G401.6 (cell line): Measurements from ENCODE around the gene NEDD4L.

Experiments
- FAIRE-seq: peaks from 2 replicates; lab custom pipeline; 2012; peaks lifted over from hg19 to GRCh38; lab: Jason Lieb, UNC

NEDD4L gene

DNA sequence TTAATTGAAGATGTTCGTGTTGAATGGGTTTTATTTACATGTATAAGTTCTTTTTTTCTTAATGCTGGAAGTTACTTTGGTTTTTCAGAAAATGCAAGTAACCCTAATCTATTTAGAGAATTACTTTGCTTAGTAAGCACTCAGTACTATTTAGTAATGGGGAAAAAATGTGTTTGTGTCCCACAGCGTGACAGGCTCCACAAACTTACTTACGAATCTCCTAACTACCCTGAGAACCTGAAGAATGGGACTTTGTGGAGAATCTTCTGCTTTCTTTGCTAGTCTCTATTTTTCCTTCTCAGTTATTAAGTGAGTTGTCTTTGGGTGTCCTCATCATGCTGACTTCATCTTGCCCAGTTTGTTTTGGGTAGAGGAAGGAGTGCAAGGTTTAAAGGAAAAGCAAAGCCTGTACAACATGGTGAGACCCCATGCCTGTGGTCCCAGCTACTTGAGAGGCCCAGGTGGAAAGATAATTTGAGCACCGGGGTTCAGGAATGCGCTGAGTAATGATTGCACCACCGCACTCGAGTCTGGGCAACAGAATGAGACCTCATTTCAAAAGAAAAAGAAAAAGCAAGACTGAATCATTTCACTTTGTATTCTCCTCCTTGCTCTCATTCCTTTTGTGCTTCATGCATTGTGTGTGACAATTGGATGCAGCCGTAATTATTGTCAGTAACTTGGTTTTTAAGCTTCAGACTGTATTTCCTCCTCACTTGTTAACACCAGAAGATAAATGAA, 10.2 kb downstream of the NEDD4L start:
- no peak for FAIRE-seq

DNA sequence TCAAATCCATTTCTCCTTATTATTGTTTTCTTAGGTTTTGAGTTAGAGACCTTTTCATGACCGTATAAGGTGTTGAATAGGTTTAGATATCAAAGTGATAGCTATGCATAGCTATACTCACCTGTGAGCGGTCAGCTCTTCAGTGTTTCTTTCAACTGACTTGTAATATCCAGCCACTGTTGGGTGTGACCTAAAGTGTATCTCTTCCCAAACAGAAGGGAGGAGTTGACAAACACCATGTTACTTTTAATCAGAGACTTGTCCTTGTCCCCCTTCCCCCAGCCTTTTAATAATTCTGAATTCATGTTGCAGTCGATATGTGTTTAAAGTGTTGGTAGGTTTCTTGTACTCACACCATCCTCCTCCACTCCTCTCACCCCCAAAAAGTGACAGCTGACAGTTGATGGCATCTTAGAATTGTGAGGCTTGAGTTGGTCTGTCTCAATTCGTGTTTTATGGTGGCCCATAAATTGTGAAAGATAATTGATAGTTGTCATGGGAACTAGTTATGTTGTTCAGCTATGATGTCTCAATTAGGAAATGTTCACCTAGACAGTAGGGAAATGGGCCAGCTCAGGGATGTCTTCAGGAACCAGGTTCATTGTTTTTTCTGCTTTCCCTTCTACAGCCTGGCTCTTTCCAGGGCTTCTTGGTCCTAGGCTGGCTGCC, 12.0 kb downstream of the NEDD4L start:
- no peak for FAIRE-seq

DNA sequence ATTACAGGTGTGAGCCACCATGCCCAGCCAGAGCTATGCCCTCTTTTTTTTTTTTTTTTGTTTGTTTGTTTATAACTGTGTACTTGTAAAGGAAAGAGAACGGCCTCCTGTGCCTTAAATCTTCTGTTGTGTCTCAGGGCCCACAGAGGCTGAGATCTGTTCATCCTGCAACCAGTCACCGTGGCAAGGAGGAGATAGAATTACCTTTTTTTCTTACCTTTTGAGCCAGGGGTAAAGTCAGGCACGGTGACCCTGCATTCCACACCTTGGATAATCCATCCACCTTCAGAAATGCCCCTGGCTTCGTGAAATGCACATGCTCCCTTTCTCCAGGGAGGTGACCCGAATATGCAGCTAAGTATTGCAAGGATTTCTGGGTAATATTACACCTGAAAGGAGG, 12.8 kb downstream of the NEDD4L start:
- FAIRE-seq, result no peak

DNA sequence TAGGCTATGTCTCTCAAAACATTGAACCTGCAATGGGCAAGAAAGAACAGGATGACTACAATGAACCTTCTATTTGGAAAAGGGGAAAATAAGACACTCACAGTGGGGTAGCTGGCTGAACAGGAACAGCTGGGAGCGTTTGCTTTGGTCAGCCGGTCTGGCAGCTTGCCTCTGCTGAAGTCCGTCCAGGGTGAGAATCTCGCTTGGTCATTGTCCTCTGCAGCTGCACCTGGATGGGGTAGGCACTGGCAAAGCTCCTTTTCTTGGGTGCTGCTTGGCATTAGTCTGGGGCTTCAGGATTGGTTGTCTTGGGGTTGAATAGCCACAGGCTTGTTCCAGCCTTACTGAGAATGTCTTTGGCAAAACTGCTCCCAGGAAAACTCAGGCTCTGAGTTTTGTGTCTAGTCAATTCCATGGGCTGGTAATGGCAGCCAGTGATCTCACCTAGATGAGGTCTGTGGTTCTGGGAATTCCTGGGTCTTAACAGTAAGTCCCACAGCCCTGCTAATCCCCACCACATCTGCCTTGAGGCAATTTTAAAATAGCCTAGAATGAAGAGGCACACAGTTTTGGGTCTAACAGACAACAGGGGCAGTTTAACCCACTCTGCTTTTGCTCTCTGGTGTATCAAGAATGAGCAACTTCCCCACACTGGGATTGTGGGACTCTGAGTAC, 13.4 kb downstream of the NEDD4L start:
- FAIRE-seq, result no peak

DNA sequence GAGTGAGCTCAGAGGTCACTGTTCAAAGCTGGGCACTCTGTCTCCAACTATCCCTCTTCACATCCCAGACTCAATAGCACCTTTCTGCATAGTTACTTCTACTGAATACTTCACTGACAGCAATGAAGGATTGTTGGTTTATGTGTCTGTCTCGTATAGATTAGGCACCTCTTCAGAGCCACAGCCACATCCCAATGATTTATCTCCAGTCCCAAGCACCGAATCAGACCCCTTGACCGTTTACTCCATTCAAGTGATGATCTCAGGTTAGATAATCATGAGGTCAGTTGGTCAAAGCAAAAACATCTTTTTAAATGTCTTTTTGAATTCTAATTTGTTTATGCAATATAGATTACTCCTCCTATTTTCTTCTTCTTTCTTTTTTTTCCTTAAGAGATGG, 14.7 kb downstream of the NEDD4L start:
- no peak for FAIRE-seq

DNA sequence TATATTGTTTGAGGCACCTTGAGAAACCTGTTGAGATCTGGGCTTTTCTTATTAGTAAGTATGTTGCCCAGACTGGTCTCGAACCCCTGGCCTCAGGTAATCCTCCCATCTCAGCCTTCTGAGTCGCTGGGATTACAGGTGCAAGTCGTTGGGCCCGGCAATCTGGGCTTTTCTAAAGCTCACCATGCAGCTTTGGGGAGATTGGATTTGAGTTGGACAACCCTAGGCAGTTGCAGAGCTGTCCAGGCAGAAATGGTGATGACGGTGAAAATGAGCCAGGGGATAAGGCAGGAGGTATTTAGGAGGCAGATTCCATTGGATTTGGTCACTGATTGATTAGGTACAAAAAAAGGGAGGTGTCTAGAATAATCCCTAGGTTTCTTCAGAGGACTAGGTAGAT, 16.2 kb downstream of the NEDD4L start:
- FAIRE-seq, result no peak

DNA sequence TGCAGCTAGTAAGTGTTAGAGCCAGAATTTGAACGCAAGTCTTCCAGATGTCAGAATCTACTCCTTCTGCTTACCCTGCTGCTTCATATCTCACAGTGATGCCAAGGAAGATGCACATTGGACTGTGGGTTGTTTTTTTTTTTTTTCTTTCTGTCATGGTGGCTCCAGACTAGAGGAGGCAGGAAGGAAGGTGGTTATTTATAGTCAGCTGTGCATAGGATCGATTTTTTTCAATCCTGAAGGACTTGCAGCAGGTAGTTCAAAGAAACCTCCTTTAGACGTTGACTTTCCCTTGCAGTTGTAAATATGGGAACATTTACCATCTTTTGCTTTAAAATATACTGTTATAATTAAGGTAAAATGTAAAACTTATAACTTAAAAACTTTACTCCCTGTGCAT, 17.3 kb downstream of the NEDD4L start:
- no peak for FAIRE-seq

DNA sequence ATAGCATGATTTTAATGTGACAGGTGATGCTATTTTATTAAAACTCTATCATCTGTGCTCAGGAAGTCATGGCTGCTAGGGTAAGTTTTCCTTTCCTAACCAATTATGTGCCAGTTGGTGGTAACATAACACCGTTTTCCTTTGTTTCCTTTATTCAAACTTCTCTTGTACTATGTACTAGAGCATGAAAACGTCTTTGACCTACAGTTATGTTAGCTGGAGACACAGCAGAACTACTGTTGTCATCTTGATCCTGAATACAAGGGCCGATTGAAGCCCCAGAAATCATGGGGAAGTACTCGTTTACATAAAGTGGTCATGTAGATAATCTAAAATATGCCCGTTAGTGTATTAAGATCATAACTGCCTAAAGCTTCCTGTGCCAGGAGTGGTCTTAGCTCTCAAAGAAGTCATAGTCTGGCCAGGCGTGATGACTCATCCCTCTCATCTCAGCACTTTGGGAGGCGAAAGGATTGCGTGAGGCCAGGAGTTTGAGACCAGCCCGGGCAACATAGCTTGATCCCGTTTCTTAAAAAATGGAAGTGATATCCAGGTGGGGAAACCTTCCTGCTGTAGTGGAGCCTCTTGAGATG, 20.5 kb downstream of the NEDD4L start:
- no peak for FAIRE-seq

DNA sequence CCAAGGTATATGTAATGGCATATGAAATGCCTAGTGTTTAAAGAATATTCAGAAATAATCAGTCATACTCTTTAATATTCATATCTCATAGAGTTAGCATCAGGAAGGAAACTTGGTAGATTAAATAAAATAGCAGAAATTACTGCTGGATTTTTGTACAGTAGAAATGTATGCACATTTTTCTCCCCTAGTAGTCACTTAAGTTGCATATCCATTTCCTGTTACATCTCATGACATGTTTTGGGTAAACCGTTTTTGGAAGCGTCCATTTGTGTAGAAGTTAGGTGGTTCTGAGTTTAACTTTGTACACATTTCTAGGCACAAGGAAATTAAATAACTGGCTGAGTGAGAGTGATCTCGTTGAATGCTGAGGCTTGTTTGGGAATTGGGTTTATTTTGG, 21.9 kb downstream of the NEDD4L start:
- FAIRE-seq, result no peak

DNA sequence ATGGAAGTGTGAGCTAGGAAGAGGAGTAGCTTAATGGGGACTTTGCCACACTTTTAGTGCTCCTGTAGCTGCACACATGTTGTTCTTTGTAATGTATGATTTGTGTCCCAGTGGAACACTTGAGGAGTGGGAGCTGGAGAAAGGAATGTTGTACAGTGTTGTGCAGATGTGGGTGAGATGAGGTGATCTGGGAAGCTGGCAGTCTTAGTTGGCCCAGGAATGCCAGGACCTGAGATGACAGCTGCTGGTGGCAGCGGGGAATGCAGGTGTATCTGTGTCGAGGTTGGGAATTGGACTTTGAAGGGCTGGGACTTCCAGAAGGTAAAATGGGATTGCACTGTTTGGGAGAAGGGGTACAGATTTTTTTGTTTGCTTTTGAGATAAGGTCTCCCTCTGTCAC, 23.6 kb downstream of the NEDD4L start:
- FAIRE-seq, result no peak

DNA sequence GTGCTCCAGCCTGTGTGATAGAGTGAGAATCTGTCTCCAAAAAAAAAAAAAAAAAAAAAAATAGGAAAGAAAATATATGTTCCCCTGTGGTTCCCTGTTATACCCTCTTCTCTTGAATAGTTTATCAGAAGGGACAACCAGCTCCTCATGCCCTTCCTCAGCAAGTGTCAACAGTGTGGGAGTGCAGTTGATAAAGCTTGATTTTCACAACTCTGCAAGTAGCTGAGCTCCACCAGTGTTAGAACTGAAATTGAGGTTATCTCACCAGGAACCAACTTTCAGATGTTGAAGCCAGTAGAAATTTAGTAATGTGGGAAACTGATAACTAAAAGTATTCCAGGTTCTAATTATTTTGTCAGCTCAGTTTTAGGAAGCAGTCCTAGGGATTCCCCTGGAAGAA, 25.1 kb downstream of the NEDD4L start:
- FAIRE-seq, result no peak

DNA sequence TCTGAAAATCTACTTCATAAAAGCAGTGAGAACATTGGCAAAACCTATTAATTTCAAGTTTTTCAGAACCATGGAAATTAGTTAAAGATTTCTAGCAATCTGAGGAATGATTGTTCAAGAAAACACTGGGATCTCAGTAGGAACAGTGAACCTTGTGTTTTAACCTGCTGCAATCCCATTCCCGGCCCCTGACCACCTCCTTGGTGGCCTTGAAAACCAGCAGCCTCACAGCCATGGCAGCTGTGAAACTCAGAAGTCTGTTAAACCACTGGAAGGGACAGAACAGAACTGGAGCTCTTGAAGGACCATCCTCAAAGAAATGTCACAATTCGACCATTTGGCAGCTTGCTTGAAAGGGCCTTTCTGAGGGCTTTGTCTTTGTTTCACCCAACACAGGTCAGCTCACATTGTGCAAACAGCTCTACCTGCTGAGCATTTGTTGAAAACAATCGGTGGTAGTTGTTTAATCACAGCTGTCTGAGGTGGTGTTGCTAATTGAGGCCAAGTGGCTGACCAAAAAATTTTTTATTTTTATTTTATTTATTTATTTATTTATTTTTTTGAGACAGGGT, 25.8 kb downstream of the NEDD4L start:
- no peak for FAIRE-seq

DNA sequence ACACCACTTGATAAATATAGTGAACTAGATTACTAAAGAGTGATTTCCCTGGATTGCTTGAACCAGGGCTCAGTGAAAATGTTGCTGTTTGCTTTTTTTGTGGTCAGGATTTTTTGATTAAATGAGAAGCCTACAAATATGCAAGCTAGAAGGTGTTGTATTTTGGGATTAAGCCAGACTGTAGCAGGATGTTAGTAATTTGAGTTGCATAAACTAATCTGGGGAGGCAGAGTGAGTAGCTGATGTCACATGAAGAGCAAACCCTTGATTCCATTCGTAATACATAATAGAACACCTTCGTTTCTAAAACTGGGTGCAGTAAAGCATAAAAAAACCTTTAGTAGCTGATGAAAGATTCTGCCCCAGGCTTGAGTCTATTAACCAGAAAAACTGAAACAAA, 32.0 kb downstream of the NEDD4L start:
- FAIRE-seq, result no peak

DNA sequence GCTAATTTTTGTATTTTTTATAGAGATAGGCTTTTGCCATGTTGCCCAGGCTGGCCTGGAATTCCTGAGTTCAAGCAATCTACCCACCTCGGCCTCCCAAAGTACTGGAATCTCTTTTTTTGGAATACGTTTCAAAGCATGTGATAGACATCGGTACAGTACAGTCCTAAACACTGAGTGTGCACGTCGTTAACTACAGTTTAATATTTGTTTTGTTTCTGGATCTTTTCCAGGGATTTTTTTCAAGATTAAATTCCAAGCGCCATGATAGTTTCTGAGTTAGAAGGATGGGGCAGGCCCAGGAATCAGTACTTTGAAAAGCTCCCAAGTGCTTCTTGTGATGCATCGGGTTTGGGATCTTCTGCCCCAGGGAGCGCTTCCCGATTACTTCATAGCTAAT, 33.3 kb downstream of the NEDD4L start:
- no peak for FAIRE-seq

DNA sequence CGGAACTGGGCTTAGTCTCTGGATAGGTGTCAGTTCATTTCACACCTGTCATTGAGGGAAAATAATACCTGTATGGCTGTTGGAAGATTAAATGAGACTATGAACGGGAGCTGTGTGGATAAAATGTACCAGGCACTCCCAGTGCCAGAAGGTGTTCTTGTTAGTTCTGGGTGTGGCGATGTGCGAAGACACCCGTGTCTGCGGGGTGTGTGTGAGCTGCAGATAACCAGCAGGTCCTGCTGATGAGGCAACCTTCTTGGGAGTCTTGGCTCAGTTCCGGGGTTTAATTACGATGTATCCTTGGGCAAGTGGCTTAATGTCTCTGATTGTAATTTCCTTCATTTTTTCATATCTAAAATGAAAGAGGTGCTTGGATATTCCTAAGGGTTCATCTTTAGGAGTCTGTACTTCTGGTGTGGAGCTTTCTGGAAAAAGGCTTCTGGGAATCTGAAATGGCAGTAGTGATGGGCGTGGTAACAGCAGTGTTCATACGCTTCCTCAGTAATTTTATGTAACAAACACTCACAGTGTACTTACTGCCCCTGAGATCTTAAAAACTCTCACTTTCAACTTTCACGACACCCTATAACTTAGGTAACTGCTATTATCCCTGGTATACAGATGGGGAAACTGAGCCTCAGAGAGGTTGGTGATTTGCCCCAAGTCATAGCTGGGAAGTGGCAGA, 35.0 kb downstream of the NEDD4L start:
- no peak for FAIRE-seq

DNA sequence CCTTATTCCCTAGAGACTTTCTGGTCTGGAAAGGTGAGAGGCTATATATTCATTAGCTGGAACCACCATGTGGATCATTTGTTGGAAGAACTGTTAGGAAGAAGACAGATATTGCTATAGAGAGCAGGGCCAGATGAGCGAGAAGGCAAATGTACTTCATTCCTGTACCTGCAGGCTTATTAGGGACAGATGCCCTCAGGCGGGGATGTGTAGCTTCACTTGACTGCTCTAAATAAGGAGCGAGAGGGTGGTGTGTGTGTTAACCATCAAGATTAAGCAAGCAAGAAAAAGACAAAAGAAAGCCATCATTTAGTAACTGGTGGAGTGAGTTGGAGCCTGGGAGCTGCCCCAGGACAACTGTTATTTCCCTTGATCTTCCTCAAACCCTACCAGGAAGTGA, 36.4 kb downstream of the NEDD4L start:
- no peak for FAIRE-seq

DNA sequence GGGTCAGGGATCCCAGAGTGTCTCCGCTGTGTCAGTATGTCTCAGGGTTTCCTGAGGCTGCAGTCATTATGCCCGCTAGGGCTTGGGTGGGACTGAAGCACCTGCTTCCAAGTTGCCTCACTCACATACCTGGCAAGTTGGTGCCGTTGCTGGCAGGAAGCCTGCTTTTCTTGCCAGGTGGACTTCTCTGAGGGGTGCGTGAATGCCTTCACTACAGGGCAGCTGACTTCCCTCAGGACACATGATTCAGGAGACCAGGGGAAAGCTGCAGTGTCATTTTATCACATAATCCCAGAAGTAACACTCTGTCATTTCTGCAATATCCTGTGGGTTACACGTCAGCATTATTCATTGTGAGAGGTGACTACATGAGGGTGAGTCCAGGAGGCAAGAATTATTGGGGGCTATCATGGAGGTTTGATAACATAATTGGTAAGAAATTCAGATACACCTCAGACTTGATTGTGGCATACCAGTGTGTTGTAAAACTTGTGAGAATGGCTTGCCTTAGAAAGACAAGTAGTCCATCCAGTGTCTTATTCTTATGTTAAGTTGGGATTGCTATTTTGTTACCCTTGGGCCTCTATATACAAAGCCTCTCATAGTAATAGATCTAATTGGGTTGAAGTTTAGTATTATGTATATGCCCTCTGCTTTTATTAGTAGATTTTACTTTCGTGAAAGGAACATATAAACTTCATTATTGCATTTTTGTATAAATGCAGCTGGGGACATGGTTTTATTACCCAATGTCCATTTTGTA, 44.1 kb downstream of the NEDD4L start:
- no peak for FAIRE-seq

DNA sequence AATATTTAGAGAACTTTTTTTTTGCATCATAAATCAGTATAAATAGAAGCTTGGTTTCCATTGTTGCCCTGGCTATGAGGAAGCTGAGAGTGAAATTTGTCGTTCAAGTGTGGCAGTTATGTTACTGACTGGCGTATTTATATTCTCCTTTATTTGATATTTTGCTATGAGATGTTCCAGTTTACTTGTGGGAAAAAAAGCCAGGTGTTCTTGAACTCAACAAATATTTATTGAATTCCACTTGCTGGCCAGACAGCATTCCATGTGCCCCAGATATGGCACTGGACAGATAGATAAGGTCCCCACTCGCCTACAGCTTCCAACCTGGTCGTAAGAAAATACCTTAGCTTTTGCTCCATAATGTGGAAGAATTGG, 44.7 kb downstream of the NEDD4L start:
- no peak for FAIRE-seq

DNA sequence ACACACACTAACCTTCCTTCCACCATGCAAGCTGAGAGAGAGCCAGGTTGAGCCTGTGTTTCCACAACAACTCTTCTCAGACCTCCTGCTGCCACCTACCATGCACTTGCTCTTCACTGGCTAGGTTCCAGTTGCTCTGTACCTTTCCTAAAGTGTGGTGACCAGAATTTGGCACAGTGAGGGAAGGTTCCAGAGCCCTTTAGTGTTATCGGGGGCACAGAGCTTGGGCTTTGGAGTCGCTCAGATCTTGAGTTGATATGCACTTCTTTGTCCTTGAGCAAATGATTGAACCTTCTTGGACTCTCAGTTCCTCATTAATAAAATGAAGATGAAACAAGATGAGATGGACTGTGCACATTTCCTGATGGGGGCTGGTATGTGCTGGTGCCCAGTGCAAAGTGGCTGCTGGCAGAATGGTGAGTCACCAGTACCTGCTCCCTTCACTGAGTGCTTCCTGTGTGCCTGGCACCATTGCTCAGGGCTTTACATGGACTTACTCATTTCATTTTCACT, 47.1 kb downstream of the NEDD4L start:
- no peak for FAIRE-seq

DNA sequence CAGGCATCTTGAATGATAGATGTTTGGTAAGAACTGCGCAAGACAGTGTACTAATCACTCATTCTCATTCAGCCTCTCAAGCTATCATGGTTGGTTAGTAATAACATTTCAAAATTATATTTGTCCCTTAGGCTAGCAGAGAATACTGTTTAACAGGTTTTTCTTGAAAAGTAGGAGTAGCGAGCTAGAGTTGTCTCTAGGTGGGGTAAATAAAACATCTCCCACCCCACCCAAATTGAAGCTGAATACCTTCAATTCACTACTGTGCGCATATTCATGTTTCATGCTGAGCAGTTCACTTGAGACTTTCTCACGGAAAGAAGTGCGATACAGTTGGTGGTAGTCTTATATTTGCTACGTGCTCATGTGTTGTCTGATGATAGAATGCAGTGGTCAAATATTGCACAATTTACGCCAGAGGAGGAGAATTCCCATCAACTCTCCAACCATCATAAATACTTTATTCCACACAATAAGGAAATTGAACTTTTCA, 49.3 kb downstream of the NEDD4L start:
- FAIRE-seq, result no peak

DNA sequence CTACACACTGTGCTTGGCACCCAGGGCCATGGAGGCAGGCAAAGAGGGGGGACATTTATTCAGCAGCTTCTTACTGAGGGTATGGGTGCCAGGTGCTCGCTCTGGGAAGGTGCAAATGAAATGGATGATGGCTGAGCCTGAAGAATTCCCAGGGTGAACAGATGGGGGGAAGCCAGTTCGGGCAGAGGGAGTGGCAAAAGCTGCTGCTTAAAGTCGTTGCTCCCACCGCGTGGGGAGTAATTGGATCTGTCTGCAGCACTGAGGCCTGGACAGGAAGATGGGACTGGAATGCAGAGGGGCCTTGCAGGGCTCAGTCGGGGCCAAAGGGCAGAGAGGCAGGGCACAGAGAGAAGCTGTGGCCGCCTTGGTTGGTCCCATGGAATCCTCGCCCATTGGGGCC, 51.2 kb downstream of the NEDD4L start:
- no peak for FAIRE-seq
